ENCODE data around the gene PDX1. TPM values are rescaled to one million over a fixed set of nuclear protein-coding genes. Genes with fewer than 3 reads are reported as not detected.

PDX1 gene
- polyA plus RNA-seq, 1 of the 3 experiments (the other 2 are of a cell fraction) = not detected

DNA sequence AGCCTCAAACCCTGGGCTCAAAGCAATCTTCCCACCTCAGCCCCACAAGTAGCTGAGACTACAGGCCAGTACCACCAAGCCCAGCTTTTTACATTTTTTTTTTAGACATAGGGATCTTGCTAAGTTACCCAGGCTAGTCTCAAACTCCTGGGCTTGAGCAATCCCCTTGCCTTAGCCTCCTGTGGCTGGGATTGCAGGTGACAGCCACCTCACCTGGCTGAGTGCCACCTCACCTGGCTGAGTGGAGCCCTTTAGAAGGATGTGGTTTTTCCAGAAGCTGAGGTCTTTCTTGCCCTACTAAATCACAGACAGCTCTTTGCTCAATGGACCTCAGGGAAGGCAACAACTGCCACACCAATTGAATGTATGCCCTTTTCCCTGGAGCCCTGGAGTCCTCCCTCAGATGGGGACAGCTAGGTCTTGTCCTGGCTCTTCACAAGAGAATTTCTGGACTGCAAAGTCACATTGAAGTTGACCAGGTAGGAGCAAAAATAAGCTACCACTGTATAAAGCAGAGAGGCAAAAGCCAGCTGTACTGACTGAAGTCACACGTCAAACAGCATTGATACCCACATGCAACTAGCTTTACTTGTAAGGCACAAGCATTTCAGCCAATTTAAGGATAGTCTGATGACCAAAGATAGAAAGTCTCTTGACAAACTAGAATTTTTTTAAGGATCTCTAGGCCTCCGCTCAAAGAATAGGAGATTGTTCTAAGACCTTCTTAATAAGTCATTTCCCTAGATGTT lies 14.0 kb downstream of the PDX1 start:
- TF ChIP-seq, protein P1, sequence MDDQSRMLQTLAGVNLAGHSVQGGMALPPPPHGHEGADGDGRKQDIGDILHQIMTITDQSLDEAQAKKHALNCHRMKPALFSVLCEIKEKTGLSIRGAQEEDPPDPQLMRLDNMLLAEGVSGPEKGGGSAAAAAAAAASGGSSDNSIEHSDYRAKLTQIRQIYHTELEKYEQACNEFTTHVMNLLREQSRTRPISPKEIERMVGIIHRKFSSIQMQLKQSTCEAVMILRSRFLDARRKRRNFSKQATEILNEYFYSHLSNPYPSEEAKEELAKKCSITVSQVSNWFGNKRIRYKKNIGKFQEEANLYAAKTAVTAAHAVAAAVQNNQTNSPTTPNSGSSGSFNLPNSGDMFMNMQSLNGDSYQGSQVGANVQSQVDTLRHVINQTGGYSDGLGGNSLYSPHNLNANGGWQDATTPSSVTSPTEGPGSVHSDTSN (IDR thresholded peaks at IDR 0.05) = no peak
- TF ChIP-seq RAD21 (IDR thresholded peaks at IDR 0.05; ENCODE audit: low read length) = no peak
- no peak for TF ChIP-seq FOXJ3 (CRISPR knock-in tag; IDR thresholded peaks at IDR 0.05)
- TF ChIP-seq CHD2 (IDR thresholded peaks at IDR 0.05; ENCODE audit: low read length, partially characterized antibody) = no peak
- TF ChIP-seq, protein P2, sequence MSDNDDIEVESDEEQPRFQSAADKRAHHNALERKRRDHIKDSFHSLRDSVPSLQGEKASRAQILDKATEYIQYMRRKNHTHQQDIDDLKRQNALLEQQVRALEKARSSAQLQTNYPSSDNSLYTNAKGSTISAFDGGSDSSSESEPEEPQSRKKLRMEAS (IDR thresholded peaks at IDR 0.05; ENCODE audit: low read depth) = no peak
- no peak for TF ChIP-seq EZH2phosphoT487 (IDR thresholded peaks at IDR 0.05; ENCODE audit: borderline replicate concordance, low read depth)
- TF ChIP-seq NRF1 (IDR thresholded peaks at IDR 0.05; ENCODE audit: low read depth, low read length) = no peak
- TF ChIP-seq REST (IDR thresholded peaks at IDR 0.05; ENCODE audit: low read depth, low read length) = no peak
- no peak for TF ChIP-seq TAF1 (IDR thresholded peaks at IDR 0.05; ENCODE audit: borderline replicate concordance, low read depth, low read length)
- TF ChIP-seq MEF2A (IDR thresholded peaks at IDR 0.05; ENCODE audit: borderline replicate concordance, low read depth) = no peak
- no peak for TF ChIP-seq YY1 (IDR thresholded peaks at IDR 0.05; ENCODE audit: low read depth)
- no peak for TF ChIP-seq SIN3A (IDR thresholded peaks at IDR 0.05; ENCODE audit: borderline replicate concordance, low read depth, low read length)
- TF ChIP-seq MXI1 (IDR thresholded peaks at IDR 0.05; ENCODE audit: low read depth, low read length) = no peak
- TF ChIP-seq FOXM1 (IDR thresholded peaks at IDR 0.05; ENCODE audit: low read depth) = no peak
- no peak for TF ChIP-seq GABPA (IDR thresholded peaks at IDR 0.05; ENCODE audit: low read depth)
- TF ChIP-seq POLR2AphosphoS5 (IDR thresholded peaks at IDR 0.05; ENCODE audit: low read depth, low read length) = no peak
- POLR2A ChIA-PET = no interaction called here
- H4K20me1 ChIP-seq (ENCODE audit: insufficient read depth) = no peaks in the 10 kb centered on the region

More for the DNA sequence above, 14.0 kb downstream of the PDX1 start:
- DNase-seq = no peak
- Histone ChIP-seq H3K9ac (no peak overlapping the region), H3K79me2 (ENCODE audit: insufficient read depth) (no peaks in the 10 kb centered on the region), H2AFZ (ENCODE audit: low read depth) (no peak overlapping the region), H3K4me3 (ENCODE audit: low read depth in 2 of 2, low read length in 1 of 2) (no peak overlapping the region), H3K4me2 (no peak overlapping the region), H3K9me3 (no peaks in the 10 kb centered on the region), H3K4me1 (ENCODE audit: control insufficient read depth in 1 of 2, insufficient read depth in 2 of 2, low read depth in 1 of 2, low read length in 1 of 2) (no peaks in the 10 kb centered on the region), H3K9me2 (no peaks in the 10 kb centered on the region), H3K27me3 (ENCODE audit: insufficient read depth) (peaks cover 26% of the 10 kb centered on the region; the same call in 1 of the 2 replicates), H3K27ac (ENCODE audit: low read depth in 2 of 2, low read length in 1 of 2) (no peak overlapping the region), H3F3A (replicated peaks; ENCODE audit: insufficient read depth) (no peaks in the 10 kb centered on the region), H3K36me3 (replicated peaks in 1 of 2; ENCODE audit: control insufficient read depth in 1 of 2, insufficient read depth in 2 of 2, low read length in 1 of 2) (no peaks in the 10 kb centered on the region)
- WGBS (ENCODE audit: low lambda C conversion rate) = 16% methylated on average over 2 of the region's 2 CpGs
- CTCF ChIA-PET = interaction anchor here (1.0 to 1.7 kb wide), 3 partner anchors 20 to 104 kb away, joined by 3 to 8 read pairs (median 3); no protein-coding TSS in a partner anchor
